HG03039 (cell line): ENCODE results near the gene DNAJA4.
A peak's percentile ranks its signal among the peaks of the same experiment; 100 is the strongest.

Experiments used
- ATAC-seq: cut with Tn5 transposase; IDR thresholded peaks from one replicate; pipeline ENCODE4 v1.9.1; 2021; ENCODE audit warnings: mild to moderate bottlenecking, moderate library complexity; ENCODE audit not compliant: unreplicated experiment

DNAJA4 gene

GRCh38 chr15:78276064-78276943, 11.9 kb downstream of the DNAJA4 start:
- no peak for ATAC-seq

GRCh38 chr15:78280319-78281072, 16.1 kb downstream of the DNAJA4 start:
- no peak for ATAC-seq

GRCh38 chr15:78282324-78282723, 18.0 kb downstream of the DNAJA4 start:
- ATAC-seq = no peak

- ATAC-seq = no peak
These were observed 20.4 kb downstream of the DNAJA4 start for GRCh38 chr15:78284758-78285157.

- no peak for ATAC-seq
These were observed 25.9 kb downstream of the DNAJA4 start for GRCh38 chr15:78290222-78290621.

- ATAC-seq = no peak
These were observed 26.7 kb downstream of the DNAJA4 start for GRCh38 chr15:78291052-78291451.

- no peak for ATAC-seq
These were observed 27.3 kb downstream of the DNAJA4 start for GRCh38 chr15:78291698-78292097.

- ATAC-seq = no peak
These were observed 27.9 kb downstream of the DNAJA4 start for GRCh38 chr15:78292219-78292618.

- ATAC-seq = peak; percentile 70
These were observed 35.0 kb downstream of the DNAJA4 start, which contains the start of gene SKIC8 for GRCh38 chr15:78299101-78299930. Gene SKIC8 (minus strand): TSS chr15:78299609. CDS start chr15:78295686, 3,923 bp downstream.

- no peak for ATAC-seq
These were observed 37.0 kb downstream of the DNAJA4 start for GRCh38 chr15:78301326-78301725.

GRCh38 chr15:78301828-78302227, 37.5 kb downstream of the DNAJA4 start:
- ATAC-seq = no peak

GRCh38 chr15:78302579-78303312, 38.4 kb downstream of the DNAJA4 start:
- ATAC-seq = no peak

GRCh38 chr15:78304216-78305066, 40.1 kb downstream of the DNAJA4 start:
- no peak for ATAC-seq

- ATAC-seq = no peak
These were observed 41.9 kb downstream of the DNAJA4 start for GRCh38 chr15:78306176-78306774.

GRCh38 chr15:78307976-78308375, 43.6 kb downstream of the DNAJA4 start:
- no peak for ATAC-seq

- no peak for ATAC-seq
These were observed 44.2 kb downstream of the DNAJA4 start for GRCh38 chr15:78308422-78309032.

GRCh38 chr15:78311292-78311691, 46.9 kb downstream of the DNAJA4 start:
- no peak for ATAC-seq

- no peak for ATAC-seq
These were observed 48.2 kb downstream of the DNAJA4 start for GRCh38 chr15:78312536-78312935.

- ATAC-seq = no peak
These were observed 48.6 kb downstream of the DNAJA4 start for GRCh38 chr15:78312957-78313356.
